WTC11 (cell line): Measurements from ENCODE around the gene RFC2.

ENCODE experiments used
- FOXK1 ChIP-seq: sonication (generic); formaldehyde crosslinking; IDR thresholded peaks from 2 replicates; pipeline ENCODE4 v1.8.0; 2022; ENCODE audit warnings: mild to moderate bottlenecking, moderate library complexity, missing genetic modification reagents
- ZNF219 ChIP-seq: sonication (generic); formaldehyde crosslinking; IDR thresholded peaks from 2 replicates; pipeline ENCODE4 v1.8.0; 2023; ENCODE audit warnings: missing genetic modification reagents, mild to moderate bottlenecking, borderline replicate concordance
- ZNF263 ChIP-seq: sonication (generic); formaldehyde crosslinking; IDR thresholded peaks from 2 replicates; pipeline ENCODE4 v1.8.1; 2022; ENCODE audit warnings: low read depth, mild to moderate bottlenecking, moderate library complexity, missing genetic modification reagents
- TF ChIP-seq, protein P1 (sequence below): sonication (generic); formaldehyde crosslinking; IDR thresholded peaks from 2 replicates; pipeline ENCODE4 v1.8.0; 2022; ENCODE audit warnings: mild to moderate bottlenecking, missing genetic modification reagents
- TF ChIP-seq, protein P2 (sequence below): fragments of 200-600 bp; IDR thresholded peaks from 2 replicates; pipeline ENCODE4 v1.8.0; 2022; ENCODE audit warnings: antibody characterized with exemption
- TF ChIP-seq, protein P3 (sequence below): sonication (generic); formaldehyde crosslinking; IDR thresholded peaks from 2 replicates; pipeline ENCODE4 v1.8.0; 2022; ENCODE audit warnings: mild to moderate bottlenecking, missing genetic modification reagents

DNA sequence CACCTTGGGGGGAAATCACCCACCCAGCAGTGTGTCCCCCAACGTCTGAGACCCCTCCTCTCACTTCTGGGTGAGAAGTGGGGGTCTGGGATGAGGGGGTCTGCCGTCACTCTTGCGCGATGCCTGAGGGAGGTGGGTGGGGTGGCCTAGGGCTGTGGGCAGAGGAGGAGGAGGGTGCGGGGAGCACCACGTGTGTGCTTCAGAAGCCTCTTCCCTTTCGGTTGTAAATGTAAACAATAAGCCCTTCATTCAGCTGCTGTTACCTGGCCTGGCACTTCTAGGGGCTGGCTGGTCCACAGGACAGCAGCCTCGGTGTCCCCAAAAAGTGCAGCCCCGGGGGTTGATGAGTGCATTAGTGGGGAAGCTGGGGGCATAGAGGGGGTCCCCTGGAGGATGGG is 36.4 kb upstream of the RFC2 start:
- TF ChIP-seq, protein P1, sequence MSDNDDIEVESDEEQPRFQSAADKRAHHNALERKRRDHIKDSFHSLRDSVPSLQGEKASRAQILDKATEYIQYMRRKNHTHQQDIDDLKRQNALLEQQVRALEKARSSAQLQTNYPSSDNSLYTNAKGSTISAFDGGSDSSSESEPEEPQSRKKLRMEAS: no peak; the same call in 1 of the 2 replicates
- TF ChIP-seq, protein P2, sequence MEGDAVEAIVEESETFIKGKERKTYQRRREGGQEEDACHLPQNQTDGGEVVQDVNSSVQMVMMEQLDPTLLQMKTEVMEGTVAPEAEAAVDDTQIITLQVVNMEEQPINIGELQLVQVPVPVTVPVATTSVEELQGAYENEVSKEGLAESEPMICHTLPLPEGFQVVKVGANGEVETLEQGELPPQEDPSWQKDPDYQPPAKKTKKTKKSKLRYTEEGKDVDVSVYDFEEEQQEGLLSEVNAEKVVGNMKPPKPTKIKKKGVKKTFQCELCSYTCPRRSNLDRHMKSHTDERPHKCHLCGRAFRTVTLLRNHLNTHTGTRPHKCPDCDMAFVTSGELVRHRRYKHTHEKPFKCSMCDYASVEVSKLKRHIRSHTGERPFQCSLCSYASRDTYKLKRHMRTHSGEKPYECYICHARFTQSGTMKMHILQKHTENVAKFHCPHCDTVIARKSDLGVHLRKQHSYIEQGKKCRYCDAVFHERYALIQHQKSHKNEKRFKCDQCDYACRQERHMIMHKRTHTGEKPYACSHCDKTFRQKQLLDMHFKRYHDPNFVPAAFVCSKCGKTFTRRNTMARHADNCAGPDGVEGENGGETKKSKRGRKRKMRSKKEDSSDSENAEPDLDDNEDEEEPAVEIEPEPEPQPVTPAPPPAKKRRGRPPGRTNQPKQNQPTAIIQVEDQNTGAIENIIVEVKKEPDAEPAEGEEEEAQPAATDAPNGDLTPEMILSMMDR: no peak
- no peak for TF ChIP-seq ZNF219 (CRISPR knock-in tag)
- TF ChIP-seq ZNF263 (CRISPR knock-in tag): peak; percentile 68
- TF ChIP-seq, protein P3, sequence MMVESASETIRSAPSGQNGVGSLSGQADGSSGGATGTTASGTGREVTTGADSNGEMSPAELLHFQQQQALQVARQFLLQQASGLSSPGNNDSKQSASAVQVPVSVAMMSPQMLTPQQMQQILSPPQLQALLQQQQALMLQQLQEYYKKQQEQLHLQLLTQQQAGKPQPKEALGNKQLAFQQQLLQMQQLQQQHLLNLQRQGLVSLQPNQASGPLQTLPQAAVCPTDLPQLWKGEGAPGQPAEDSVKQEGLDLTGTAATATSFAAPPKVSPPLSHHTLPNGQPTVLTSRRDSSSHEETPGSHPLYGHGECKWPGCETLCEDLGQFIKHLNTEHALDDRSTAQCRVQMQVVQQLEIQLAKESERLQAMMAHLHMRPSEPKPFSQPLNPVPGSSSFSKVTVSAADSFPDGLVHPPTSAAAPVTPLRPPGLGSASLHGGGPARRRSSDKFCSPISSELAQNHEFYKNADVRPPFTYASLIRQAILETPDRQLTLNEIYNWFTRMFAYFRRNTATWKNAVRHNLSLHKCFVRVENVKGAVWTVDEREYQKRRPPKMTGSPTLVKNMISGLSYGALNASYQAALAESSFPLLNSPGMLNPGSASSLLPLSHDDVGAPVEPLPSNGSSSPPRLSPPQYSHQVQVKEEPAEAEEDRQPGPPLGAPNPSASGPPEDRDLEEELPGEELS (CRISPR knock-in tag): no peak
- 0 out of 2 replicates have a peak, but pooled peaks have one; percentile 26 for TF ChIP-seq FOXK1 (CRISPR knock-in tag)
